GM19351 (cell line): ENCODE measurements around the gene OGA.
"Not testable (repeated sequence)": the region's sequence is repeated elsewhere in the genome, so short reads cannot be mapped to it uniquely, and the experiment has no call there.

ENCODE experiments used
- ATAC-seq: cut with Tn5 transposase; IDR thresholded peaks from one replicate; pipeline ENCODE4 v1.9.1; 2021; ENCODE audit warnings: mild to moderate bottlenecking, moderate library complexity; ENCODE audit not compliant: unreplicated experiment

The OGA gene

DNA sequence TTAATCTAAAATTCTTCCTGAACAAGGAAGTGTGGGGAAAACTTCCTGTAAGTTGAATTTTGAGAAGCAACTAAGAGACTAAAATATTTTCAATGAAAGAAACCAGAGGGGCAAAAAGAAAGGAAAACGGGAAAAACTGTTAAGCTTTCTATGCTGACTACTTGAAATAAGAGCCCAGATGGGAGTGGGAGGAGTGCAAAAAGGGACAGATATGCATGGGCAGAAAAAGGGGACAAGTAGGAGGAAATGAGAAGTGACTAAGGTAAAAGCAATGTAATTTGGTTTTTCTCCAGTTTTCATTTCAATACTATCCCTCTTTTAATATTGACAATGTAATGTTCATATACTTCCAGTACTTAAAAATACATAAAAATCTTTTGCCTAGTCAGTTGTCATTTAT lies 11.1 kb downstream of the OGA start:
- no peak for ATAC-seq

- no peak for ATAC-seq
These were observed 14.7 kb downstream of the OGA start for GRCh38 chr10:101803511-101803910.

DNA sequence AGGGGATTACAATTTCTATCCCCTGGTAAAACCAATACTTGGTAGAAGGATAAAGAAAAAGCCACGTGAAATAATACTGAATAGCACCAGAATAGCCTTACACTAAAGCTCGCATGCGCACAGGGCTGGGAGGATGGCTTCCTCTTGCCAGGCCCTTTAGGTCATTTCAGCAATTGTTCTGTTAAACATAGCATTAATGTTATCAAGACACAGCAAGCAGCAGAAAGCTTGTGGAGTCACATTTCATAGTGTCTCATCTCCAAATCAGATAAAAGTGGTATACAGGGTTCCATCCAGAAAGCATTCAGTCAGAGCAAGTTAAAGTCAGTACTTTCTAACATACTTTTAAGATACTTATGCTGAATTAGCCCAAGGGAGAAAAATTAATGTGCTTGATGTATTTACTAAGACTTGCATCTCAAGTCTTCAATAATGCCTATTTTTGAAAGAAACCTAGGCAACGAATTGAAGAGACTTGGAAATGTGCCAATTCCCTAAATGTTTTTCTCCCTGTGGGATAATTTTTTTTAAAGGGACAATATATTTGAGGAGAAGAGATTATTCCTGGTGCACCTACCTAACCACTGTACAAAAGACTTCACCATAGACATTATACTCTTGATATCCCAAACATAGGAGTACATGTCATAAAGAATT lies 20.7 kb downstream of the OGA start:
- ATAC-seq, result no peak

DNA sequence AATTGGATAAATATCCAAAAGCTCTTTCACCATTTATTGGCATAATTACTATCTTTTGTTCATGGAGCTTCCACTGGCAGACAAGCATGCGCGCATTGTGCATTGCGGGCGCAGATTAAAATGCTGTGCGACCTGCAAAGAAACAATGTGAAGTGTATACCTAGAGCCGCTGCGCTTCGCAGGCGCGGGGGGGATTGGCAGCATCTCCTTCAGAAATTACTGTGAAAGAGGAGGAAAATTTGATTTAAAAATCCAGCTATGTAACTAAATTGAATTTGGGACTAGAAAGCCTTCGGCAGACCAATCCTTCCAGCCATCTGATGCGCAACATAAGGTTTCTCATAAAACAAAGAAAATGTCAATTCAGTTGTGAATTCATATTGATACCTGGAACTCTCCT lies 24.7 kb downstream of the OGA start:
- ATAC-seq, result no peak

DNA sequence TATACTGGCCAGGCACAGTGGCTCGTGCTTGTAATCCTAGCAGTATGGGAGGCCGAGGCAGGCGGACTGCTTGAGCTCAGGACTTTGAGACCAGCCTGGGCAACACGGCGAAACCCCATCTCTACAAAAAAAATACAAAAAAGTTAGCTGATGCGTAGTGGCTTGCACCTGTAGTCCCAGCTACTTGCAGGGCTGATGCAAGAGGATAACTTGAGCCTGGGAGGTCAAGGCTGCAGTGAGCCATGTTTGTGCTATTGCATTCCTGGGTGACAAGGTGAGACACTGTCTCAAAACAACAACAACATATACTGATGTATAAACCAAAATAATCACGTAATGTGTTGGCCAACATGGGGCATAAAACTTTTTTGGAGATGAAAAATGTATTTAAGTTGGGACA lies 28.6 kb downstream of the OGA start:
- no peak for ATAC-seq

DNA sequence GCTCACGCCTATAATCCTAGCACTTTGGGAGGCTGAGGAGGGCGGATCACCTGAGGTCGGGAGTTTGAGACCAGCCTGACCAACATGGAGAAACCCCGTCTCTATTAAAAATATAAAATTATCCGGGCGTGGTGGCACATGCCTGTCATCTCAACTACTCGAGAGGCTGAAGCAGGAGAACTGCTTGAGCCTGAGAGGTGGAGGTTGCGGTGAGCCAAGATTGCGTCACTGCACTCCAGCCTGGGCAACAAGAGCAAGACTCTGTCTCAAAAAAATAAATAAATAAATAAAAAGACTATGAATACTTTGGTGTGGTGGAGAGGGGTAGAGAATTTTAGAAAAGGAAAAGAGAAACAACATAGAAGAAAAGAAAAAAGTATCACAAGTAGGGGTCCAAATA lies 29.0 kb downstream of the OGA start:
- ATAC-seq, result not testable (repeated sequence)

DNA sequence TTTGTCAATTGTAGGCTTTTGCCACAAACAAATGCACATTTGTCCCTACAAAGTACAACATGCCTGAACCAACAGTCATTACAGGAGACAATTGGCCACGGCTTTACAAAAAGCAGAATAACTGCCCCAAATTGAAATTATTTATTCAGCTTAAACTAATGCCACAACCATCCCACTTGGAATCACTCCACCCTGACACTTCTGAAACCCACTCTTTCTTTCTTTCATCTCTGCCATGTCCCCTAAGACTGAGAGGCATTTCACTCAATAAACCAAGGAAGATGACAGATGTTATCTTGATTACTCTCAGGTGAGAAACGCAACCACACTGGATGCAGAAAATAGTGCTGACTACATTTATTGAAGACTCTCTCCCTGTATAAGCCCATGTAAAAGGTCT lies 32.4 kb downstream of the OGA start:
- no peak for ATAC-seq

GRCh38 chr10:101784558-101784957 lies 33.7 kb downstream of the OGA start:
- no peak for ATAC-seq

GRCh38 chr10:101783736-101784118 lies 34.5 kb downstream of the OGA start:
- ATAC-seq, result no peak

DNA sequence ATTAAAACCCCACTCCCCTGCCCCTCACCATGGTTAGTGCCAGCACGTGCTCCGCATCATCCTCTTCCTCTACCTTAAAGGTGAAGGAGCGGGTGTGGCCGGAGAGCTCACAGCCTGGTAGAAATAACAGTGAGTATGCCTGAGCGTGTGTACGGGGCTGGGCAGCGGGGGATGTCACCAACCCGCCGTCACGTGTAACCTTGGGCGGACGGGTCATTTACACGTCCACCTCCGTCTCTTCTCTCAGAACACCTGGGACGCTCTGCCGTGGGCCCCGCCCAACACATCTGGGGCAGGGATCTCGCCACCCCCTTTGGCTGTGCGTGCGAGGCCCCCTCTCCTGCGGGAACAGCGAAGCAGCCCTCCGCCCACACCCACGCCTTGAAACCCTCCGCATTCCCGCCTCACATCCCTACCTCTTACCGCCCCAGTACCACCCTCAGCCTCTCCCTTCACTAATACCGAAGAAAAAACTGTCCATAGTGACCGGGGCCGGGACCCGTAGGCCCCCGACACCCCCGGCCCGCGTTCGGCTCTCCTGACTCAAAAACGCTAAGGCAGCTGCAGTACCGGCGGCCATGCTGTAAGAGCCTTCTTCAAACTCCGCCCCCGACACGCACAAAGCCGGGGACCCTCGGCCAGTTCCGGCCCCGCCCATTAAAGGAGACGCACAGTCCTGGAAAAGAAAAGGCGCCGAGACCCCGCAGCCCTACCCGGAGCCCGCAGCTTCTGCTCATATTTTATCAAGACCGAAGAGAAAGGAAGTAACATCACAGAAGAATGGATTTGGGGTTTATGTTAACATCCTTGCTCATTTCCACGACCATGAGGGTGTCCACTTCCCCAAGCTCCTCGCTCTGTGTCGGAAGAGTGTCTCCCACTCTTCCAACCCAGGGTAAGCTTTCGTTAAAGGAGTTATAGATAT lies 35.2 kb downstream of the OGA start, which contains the start of gene NPM3:
Gene NPM3, minus strand, starts transcription at position 636 of the 925 bp plus-strand sequence. Its CDS starts 56 bp downstream, at position 580.
- ATAC-seq, result peak; percentile 74

- ATAC-seq, result no peak
These were observed 36.0 kb downstream of the OGA start for GRCh38 chr10:101781984-101782810.

DNA sequence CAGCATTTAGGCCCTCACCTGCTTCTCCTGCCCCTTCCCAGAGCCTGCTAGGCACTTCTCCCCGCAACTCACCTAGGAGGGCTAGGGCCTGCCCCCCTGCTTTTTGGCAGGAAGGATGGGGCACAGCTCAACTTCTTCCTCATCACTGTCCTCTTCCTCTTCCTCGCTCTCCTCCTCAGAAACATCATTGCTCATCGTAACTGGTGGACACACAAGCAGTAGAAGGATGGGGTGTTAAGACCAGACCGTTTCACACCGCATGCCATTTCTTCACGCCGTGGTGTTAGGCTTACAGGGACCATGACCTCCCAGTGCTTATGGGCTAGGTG lies 36.6 kb downstream of the OGA start:
- ATAC-seq, result no peak

DNA sequence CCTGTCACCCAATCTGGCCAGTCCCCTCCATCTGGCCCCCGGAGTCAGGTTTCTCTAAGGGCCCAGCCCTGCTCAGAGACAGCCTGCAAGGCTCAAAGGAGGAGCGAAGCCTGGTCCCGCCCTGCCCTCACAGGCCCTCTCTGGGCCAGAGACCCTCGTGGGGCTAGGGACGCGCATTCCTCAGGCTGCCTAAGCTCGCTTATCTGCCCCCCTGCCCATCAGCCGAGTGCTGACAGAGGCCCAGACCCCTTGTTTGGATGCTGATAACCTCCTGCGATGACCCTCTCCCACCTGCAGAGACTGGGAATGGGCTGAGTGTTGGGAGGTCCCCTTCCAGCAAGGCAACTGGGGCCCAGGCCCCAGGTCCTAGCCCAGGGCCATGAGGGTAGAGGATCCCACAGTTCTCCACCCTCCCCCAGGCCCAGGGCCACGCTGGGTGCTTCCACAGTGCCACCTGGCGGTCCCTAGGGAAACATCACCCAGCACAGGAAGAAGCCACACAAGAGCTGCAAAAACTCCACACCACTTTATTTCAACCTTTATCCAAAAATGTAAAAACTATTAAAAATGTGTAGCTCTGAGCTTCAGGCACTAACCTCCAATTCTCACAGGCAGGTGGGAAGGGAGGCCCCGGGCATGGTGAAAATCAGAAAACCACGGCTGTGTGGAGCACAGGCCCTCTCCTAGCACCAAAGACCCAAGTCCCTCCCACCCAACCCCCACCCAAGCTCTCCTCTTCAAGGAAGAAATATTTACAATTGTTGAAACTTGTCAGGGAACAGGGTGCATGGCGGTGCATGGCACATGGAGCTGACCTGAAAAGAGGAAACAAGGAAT lies 37.2 kb downstream of the OGA start:
- ATAC-seq, result peak; percentile 39

- ATAC-seq, result no peak
These were observed 37.9 kb downstream of the OGA start for GRCh38 chr10:101780187-101780817.

DNA sequence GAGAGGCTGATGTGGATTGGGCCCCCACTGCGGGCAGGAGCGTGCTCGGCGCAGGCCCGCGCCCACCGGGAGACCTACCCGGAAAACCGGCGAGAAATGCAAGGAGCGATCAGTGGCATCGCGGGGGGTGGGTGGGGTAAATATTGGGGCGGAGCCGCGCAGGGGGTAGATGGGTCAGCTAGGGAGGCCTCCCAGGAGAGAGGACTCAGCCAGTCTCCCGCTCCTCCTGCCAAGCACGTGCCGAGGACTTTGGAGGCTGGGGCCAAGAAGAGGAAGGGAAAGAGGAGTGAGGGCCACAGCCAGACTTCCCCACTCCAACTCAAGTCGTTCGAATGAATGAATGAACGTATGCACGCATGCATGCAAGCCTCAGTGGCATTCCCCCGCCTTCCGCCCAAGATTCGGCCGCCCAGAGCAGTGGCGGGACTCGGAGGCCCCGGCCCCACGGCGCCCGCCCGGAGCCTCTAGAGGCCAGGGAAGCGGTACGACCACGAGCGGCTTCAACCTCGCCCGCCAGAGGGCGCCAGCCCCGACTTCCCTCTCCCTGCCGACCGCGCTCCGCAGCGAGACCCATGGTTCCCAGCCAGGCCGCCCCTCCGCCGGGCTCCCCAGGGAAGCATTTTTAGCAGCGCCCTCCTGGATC lies 38.6 kb downstream of the OGA start:
- no peak for ATAC-seq

DNA sequence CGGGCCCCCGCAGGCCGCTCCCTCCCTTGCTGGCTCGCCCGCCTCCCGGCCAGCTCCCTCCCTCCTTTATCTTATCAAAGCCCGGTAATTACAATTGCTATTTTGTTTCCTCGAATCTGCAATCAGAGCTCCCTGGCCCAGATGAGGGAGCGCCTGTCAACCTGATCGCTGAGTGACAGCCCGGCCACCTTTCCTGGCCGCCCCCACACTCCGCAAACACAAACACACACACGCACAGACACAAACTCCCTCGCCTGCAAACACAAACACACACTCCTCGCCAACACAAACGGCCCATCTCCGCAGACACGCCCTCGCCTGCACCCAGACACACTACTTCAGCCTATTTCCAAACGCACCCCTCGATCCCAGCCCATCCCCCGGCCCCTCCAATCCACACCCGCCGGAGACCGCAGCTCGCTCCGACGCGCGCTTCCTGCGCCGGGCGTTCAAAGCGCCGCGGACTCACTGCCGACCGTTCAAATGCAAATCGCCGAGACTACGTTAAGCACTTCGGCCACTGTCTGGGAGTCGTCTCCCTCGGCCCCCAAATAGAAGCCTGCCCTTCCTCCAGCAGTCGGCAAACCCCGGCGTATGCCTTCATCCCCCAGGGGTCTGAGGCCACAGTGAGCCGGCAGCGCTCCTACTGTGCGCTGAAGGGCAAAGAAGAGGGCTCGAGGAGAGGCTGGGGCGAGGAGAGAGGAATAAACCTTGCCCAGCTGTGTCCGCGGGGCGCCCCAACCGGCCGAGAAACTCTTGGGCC lies 39.3 kb downstream of the OGA start:
- ATAC-seq, result no peak

GRCh38 chr10:101778151-101778780 lies 40.0 kb downstream of the OGA start:
- no peak for ATAC-seq

DNA sequence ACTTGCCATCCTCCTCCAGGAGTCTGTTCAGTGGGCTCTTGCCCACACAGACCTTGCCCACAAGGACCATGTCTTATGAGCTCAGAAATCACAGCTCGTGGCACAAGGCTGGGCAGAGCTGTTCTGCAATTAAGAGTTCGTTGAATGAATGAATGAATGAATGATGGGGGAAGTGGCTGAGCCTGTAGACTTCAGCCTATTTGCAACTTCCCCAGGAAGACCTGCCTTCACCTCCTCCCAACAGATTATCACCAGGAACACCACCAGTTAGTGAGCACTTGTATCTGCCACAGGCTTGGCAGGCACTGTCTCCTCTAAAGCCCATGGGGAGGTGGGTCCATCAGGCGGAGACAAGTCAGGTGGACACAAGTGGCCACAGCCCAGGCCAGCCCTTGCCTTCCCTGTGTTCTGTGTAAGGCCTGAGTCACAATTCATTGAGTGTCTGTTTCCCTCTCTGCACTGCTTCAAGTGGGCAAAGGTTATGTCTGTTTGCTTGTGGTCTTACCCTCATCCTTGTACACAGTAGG lies 40.6 kb downstream of the OGA start:
- no peak for ATAC-seq
